Jurkat, Clone E6-1 (cell line): ENCODE results near the gene PSMA4. TPM values are rescaled to one million over a fixed set of nuclear protein-coding genes. Genes with fewer than 3 reads are reported as not detected.
"Not testable (repeated sequence)": the region's sequence is repeated elsewhere in the genome, so short reads cannot be mapped to it uniquely, and the experiment has no call there.

Experiments used
- DNase-seq: peaks from one replicate; pipeline ENCODE4 v3.0.0-alpha.2; 2011; ENCODE audit warnings: low read depth, low spot score
- H3K4me3 ChIP-seq: 2 replicates; pipeline ENCODE4 v1.5.1; 2011; ENCODE audit warnings: mild to moderate bottlenecking, low read length, control low read depth, moderate library complexity
- polyA plus RNA-seq: library from polyadenylated mRNA; unstranded; fragments of >200 nt; gene quantifications from one replicate; pipeline ENCODE4 v1.2.1, GENCODE V29; 2012; ENCODE audit warnings: missing spikeins; ENCODE audit not compliant: insufficient read length, insufficient read depth

The PSMA4 gene
- polyA plus RNA-seq: 546 TPM

- DNase-seq: peak; percentile 81
These were observed at the start of gene PSMA4 for GRCh38 chr15:78540141-78540870. Gene PSMA4, plus strand, starts transcription at chr15:78540444. Its CDS starts 1,484 bp downstream, at chr15:78541928.

GRCh38 chr15:78492872-78493271 is 47.4 kb upstream of the PSMA4 start:
- no peak for DNase-seq
- no peak overlapping the region for H3K4me3 ChIP-seq

More at GRCh38 chr15:78540141-78540870, at the start of gene PSMA4:
- H3K4me3 ChIP-seq: peak within 1 kb of the TSS; percentile 91

- no peak for DNase-seq
- no peak overlapping the region for H3K4me3 ChIP-seq
These were observed 38.4 kb upstream of the PSMA4 start for GRCh38 chr15:78501857-78502256.

DNA sequence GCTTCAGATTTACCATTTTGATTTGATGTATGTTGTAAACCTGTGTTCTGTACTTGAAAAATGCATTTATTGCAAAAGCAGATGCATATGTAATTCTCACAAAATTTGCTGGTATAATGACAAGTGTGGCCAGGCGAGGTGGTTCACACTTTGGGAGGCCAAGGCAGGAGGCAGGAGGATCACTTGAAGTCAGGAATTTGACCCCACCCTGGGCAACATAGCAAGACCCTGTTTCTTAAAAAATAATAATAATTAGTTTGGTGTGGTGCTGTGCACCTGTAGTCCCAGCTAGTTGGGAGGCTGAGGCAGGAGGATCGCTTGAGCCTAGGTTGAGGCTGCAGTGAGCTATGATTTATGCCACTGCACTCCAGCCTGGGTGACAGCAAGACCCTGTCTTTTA is 37.6 kb upstream of the PSMA4 start:
- no peak for DNase-seq
- H3K4me3 ChIP-seq: no peak overlapping the region

DNA sequence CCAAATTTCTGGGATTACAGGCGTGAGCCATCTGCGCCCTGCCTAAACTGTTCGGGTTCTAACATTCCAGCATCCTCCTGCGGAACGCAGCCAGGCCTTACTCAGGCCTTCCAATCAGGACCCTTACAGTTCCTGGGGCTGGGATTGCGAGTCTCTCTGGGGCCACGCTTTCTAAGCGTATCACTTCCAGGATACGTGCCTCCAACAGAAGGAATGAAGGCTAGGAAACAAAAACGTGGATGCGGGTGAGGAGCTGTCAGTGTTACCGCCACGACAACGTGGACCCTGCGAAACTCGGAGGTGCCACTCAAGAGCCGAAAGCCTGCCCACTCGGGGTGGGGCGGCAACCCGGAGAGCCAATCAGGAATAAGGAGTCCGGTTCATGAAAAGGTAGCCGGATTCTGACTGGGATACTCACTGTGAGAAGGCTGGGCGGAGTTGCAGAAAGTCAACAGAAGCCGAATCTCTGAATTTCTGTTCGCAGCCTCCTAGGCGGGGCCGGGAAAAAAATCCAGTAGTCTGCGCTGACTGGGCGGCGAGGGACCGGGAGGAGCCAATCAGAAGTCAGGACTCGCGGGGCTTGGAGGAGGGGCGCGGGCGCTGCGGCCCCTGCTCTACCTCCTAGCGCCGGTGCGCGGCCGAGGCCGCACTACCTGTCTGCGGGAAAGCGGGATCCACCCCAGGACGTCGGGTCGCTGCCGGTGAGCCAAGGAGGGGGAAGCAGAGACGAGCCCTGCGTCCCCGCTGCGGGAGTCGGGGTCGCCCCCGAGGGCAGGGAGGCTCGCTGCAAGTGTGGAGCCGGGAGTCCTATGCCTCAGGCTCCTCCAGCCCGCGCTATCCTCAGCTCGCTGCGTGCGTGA is 33.0 kb upstream of the PSMA4 start, which contains the start of gene HYKK:
TSS of gene HYKK (plus strand) at position 607 of the 860 bp plus-strand sequence. CDS start 5,512 bp downstream, outside the sequence.
- peak; percentile 97 for DNase-seq
- H3K4me3 ChIP-seq: peak within 1 kb of the TSS; percentile 70

DNA sequence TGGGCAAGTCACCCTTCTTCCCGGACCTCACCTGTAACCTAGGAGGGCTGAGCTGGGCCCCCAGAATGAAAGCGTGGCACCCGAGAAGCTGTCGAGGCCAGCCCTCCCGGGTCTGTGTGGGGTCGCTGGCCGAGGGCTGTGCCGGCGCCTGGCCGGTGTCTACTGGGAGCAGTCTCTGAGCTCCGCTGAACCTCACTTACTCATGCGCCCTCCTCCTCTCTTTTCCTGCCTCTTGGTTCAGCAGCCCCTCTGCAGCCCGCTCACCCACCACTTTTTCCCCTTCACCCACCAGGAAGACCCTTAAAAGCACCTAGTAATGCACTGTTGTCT is 32.4 kb upstream of the PSMA4 start:
- H3K4me3 ChIP-seq: peak overlapping the region; percentile 70
- no peak for DNase-seq

- no peak for DNase-seq
- peak overlapping the region; percentile 70 for H3K4me3 ChIP-seq
These were observed 32.0 kb upstream of the PSMA4 start for GRCh38 chr15:78508272-78508671.

DNA sequence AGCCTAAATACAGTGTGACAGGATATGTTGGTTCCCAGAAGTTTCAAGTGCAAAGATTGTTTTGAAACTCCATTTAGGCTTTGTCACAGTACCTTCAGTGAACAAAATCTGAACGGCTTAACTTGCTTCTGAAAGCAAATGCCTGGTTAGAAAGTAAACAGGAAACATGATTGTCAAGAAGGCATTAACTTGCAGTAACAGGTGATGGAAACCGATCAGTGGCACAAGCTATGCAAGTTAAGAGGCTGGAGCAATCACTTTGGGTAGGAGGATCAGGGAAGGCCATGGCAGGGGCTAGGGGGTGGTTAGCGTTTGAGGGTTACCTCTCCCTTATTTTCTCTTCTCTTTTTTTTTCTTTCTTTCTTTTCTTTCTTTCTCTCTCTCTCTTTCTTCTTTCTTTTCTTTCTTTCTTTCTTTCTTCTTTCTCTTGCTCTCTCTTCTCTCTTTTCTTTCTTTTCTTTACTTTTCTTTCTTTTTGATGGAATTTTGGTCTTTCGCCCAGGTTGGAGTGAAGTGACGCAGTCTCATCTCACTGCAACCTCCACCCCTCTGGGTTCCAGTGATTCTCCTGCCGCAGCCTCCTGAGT is 30.4 kb upstream of the PSMA4 start:
- no peak for DNase-seq
- H3K4me3 ChIP-seq: no peak overlapping the region

DNA sequence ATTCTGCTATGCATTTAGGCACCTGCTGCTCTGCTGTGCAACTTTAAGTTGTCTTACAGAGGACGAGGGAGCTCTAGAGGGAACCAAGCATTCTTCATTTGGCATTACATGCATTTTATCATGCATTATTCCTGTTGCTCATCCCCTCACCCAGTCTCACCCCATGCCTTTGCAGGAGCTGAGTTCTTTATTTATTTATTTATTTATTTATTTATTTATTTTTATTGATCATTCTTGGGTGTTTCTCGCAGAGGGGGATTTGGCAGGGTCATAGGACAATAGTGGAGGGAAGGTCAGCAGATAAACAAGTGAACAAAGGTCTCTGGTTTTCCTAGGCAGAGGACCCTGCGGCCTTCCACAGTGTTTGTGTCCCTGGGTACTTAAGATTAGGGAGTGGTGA is 20.2 kb upstream of the PSMA4 start:
- not testable (repeated sequence) for DNase-seq, H3K4me3 ChIP-seq

- DNase-seq: no peak
- H3K4me3 ChIP-seq: no peak overlapping the region
These were observed 16.0 kb upstream of the PSMA4 start for GRCh38 chr15:78524230-78524629.

GRCh38 chr15:78527325-78527724 is 12.9 kb upstream of the PSMA4 start:
- DNase-seq: no peak
- no peak overlapping the region for H3K4me3 ChIP-seq

- H3K4me3 ChIP-seq: no peak overlapping the region
- no peak for DNase-seq
These were observed 6.9 kb upstream of the PSMA4 start for GRCh38 chr15:78533331-78533730.

DNA sequence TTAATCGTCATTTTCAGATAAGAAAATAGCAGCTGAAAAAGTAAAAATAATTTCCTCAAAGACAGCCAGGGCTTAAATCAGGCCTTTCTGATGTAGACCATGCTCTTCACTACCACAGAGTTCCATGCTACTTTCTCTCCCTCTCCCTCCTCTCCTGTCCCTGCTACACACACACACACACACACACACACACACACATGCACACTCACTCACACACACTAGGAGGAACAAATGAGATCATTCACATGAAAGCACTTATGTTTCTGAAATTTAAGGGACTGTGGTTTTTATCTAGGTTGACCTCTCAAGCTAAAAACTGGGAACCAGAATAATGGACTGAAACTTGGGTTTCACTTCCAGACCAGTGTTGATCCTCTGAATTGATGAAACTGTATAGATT is 4.1 kb upstream of the PSMA4 start:
- no peak for DNase-seq
- no peak overlapping the region for H3K4me3 ChIP-seq

GRCh38 chr15:78537266-78537905 is 2.9 kb upstream of the PSMA4 start:
- no peak for DNase-seq
- H3K4me3 ChIP-seq: no peak overlapping the region

- DNase-seq: no peak
- no peak overlapping the region for H3K4me3 ChIP-seq
These were observed 1.9 kb upstream of the PSMA4 start for GRCh38 chr15:78538358-78538757.

DNA sequence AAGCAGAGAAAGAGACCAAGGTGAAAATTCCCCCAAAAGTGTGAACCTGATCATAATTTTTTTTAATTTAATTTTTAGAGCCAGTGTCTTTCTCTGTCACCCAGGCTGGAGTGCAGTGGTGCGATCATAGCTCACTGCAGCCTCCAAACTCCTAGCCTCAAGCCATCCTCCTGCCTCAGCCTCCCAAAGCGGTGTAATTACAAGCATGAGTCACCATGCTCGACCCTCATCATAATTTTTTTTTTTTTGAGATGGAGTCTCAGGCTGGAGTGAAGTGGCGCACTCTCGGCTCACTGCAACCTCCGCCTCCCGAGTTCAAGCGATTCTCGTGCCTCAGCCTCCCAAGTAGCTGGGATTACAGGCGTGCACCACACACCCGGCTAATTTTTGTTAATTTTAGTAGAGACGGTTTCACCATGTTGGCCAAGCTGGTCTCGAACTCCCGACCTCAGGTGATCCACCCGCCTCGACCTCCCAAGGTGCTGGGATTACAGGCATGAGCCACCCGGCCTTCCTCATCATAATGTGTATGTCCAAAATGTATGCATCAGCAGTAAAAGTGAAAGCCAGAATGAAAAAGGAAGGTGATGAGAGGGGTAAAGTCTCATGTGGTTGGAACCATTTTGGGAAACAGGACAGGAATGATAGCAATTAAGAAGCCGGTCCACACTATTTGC is 642 bp upstream of the PSMA4 start:
- peak overlapping the region; percentile 91 for H3K4me3 ChIP-seq
- DNase-seq: not testable (repeated sequence)

DNA sequence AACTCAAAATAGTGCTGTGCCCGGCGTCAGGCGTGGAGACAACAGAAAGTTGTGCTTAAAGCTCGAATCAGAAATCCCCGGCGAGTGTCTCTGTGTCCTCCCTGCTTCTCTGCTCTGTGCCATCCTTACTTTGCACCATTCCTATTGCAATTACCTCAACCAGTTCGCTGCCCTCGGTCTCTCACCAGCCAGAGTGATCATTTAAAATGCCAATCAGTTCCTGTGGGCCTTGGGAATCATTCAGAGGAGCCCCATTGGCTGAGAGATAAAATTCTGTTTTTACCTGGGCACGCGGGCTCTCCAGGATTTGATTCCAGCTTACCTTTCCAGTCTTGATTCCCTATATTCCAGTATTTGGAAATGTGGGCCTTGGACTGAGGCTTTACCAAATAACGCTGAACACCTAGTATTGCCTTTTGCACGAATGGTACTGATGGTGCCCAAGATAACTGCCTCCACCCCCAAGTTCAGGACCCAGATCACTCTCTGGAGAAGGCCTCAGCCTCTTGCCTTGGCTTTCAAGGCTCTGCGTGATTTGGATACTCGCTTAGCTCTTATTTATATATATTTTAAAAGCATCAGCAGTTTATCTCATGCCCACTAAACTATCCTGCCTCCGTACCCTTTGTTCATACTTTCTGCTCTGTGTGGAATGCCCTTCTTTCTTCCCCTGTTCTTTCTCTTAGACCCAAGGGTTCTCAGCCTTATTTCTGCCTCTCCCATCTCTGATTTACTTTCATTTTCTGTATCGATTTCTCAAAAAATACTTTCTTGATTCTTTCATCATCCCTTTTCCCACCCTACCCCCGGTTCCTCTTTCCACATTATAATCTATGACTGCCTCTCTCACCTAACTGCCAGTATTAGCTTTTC is 863 bp downstream of the PSMA4 start:
- no peak for DNase-seq
- peak overlapping the region; percentile 91 for H3K4me3 ChIP-seq

DNA sequence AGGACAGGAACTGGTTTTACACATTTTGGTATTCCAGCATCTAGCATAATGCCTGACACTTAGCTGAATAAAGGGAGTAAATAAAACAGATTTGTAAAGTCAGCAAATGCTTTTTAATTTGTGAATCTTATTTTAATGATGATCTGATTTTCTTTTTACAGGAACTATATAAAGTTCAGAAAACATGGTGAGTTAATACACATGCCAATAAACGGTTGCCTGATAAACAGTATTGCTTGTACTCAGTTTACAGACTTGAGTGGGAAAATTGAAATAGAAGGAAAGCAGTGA is 1.4 kb downstream of the PSMA4 start:
- DNase-seq: no peak
- H3K4me3 ChIP-seq: peak overlapping the region; percentile 91
